Measurements from ENCODE around the gene SCNN1A.

DNA sequence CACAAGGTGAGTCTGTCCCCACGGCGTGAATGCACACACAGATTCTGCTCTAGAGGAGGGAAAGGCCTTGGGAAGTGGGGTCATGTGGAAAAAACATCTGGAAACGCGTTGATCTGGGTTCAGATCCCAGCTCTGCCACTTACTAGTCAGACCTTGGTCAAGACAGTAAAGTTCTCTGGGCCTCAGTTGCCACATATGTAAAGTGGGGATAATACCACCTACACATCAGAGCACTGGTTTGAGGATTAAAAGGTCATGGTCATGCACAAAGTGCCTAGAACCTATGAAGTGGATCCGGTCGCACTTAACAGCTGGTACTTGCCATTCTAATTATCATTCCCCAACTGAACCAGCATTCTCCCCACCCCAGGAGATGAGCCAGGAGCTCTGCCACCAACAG lies 60.2 kb downstream of the SCNN1A start:
- TF ChIP-seq POLR2A (IDR thresholded peaks at IDR 0.05): no peak
- TF ChIP-seq, protein P1, sequence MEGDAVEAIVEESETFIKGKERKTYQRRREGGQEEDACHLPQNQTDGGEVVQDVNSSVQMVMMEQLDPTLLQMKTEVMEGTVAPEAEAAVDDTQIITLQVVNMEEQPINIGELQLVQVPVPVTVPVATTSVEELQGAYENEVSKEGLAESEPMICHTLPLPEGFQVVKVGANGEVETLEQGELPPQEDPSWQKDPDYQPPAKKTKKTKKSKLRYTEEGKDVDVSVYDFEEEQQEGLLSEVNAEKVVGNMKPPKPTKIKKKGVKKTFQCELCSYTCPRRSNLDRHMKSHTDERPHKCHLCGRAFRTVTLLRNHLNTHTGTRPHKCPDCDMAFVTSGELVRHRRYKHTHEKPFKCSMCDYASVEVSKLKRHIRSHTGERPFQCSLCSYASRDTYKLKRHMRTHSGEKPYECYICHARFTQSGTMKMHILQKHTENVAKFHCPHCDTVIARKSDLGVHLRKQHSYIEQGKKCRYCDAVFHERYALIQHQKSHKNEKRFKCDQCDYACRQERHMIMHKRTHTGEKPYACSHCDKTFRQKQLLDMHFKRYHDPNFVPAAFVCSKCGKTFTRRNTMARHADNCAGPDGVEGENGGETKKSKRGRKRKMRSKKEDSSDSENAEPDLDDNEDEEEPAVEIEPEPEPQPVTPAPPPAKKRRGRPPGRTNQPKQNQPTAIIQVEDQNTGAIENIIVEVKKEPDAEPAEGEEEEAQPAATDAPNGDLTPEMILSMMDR (IDR thresholded peaks at IDR 0.05): no peak
